HEK293 (cell line): Measurements from ENCODE around the gene GLRX2.
"Not testable (repeated sequence)": the region's sequence is repeated elsewhere in the genome, so short reads cannot be mapped to it uniquely, and the experiment has no call there.

Experiments
- ZFP69B ChIP-seq: fragments of 450-650 bp; formaldehyde crosslinking; IDR thresholded peaks from 2 replicates; pipeline ENCODE4 v1.5.1; 2016; ENCODE audit warnings: missing biosample characterization, missing genetic modification characterization
- ZNF274 ChIP-seq, 2 experiments: fragments of 200-500 bp in 1 of 2; fragments of 450-650 bp in 1 of 2; sonication (Bioruptor generic) in 1 of 2; formaldehyde crosslinking in 1 of 2; IDR thresholded peaks; 2 replicates each; pipeline versions ENCODE4 v1.5.1 to v1.6.1; 2014 to 2016; ENCODE audit warnings: borderline replicate concordance in 1 of 2, inconsistent platforms in 1 of 2, low read length in 1 of 2, missing biosample characterization in 1 of 2, missing genetic modification characterization in 1 of 2
- ZNF473 ChIP-seq: fragments of 450-650 bp; formaldehyde crosslinking; IDR thresholded peaks from 2 replicates; pipeline ENCODE4 v1.5.1; 2017; ENCODE audit warnings: missing biosample characterization, missing genetic modification characterization
- ZNF701 ChIP-seq: fragments of 450-650 bp; formaldehyde crosslinking; IDR thresholded peaks from 2 replicates; pipeline ENCODE4 v1.5.1; 2016; ENCODE audit warnings: missing biosample characterization, missing genetic modification characterization
- ZNF792 ChIP-seq: fragments of 450-650 bp; formaldehyde crosslinking; IDR thresholded peaks from 2 replicates; pipeline ENCODE4 v1.5.1; 2016; ENCODE audit warnings: missing biosample characterization, missing genetic modification characterization
- ZSCAN23 ChIP-seq: fragments of 450-650 bp; formaldehyde crosslinking; IDR thresholded peaks from 2 replicates; pipeline ENCODE4 v1.5.1; 2016; ENCODE audit warnings: missing biosample characterization, missing genetic modification characterization
- TF ChIP-seq, protein P1 (sequence below): fragments of 450-650 bp; formaldehyde crosslinking; IDR thresholded peaks from 2 replicates; pipeline ENCODE4 v1.5.1; 2016; ENCODE audit warnings: missing biosample characterization, missing genetic modification characterization
- TF ChIP-seq, protein P2 (sequence below): fragments of 450-650 bp; formaldehyde crosslinking; IDR thresholded peaks from 2 replicates; pipeline ENCODE4 v1.5.1; 2016; ENCODE audit warnings: missing biosample characterization, missing genetic modification characterization, borderline replicate concordance
- TF ChIP-seq, protein P3 (sequence below): fragments of 450-650 bp; formaldehyde crosslinking; IDR thresholded peaks from 2 replicates; pipeline ENCODE4 v1.5.1; 2016; ENCODE audit warnings: missing biosample characterization, missing genetic modification characterization

DNA sequence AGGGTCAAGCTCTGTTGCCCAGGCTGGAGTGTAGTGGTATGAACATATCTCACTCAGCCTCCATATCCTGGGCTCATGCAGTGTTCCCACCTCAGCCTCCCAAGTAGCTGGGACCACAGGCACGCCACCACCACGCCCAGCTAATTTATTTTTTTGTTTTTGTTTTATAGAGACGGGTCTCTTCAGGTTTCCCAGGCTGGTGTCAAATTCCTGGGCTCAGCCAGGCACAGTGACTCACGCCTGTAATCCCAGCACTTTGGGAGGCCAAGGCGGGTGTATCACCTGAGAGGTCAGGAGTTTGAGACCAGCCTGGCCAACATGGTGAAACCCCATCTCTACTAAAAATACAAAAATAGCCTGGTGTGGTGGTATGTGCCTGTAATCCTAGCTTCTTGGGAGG, 56.3 kb downstream of the GLRX2 start:
- TF ChIP-seq, protein P1, sequence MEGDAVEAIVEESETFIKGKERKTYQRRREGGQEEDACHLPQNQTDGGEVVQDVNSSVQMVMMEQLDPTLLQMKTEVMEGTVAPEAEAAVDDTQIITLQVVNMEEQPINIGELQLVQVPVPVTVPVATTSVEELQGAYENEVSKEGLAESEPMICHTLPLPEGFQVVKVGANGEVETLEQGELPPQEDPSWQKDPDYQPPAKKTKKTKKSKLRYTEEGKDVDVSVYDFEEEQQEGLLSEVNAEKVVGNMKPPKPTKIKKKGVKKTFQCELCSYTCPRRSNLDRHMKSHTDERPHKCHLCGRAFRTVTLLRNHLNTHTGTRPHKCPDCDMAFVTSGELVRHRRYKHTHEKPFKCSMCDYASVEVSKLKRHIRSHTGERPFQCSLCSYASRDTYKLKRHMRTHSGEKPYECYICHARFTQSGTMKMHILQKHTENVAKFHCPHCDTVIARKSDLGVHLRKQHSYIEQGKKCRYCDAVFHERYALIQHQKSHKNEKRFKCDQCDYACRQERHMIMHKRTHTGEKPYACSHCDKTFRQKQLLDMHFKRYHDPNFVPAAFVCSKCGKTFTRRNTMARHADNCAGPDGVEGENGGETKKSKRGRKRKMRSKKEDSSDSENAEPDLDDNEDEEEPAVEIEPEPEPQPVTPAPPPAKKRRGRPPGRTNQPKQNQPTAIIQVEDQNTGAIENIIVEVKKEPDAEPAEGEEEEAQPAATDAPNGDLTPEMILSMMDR (tag by site-specific recombination) = not testable (repeated sequence)
- not testable (repeated sequence) for TF ChIP-seq ZNF473; ZSCAN23; ZNF274 (IDR thresholded peaks at IDR 0.05; ENCODE audit: low read length); ZNF274 (tag by site-specific recombination; IDR thresholded peaks at IDR 0.05; ENCODE audit: borderline replicate concordance); ZNF701 (tag by site-specific recombination); ZFP69B (tag by site-specific recombination); ZNF792 (tag by site-specific recombination)
- TF ChIP-seq, protein P2, sequence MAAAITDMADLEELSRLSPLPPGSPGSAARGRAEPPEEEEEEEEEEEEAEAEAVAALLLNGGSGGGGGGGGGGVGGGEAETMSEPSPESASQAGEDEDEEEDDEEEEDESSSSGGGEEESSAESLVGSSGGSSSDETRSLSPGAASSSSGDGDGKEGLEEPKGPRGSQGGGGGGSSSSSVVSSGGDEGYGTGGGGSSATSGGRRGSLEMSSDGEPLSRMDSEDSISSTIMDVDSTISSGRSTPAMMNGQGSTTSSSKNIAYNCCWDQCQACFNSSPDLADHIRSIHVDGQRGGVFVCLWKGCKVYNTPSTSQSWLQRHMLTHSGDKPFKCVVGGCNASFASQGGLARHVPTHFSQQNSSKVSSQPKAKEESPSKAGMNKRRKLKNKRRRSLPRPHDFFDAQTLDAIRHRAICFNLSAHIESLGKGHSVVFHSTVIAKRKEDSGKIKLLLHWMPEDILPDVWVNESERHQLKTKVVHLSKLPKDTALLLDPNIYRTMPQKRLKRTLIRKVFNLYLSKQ (tag by site-specific recombination) = not testable (repeated sequence)
- TF ChIP-seq, protein P3, sequence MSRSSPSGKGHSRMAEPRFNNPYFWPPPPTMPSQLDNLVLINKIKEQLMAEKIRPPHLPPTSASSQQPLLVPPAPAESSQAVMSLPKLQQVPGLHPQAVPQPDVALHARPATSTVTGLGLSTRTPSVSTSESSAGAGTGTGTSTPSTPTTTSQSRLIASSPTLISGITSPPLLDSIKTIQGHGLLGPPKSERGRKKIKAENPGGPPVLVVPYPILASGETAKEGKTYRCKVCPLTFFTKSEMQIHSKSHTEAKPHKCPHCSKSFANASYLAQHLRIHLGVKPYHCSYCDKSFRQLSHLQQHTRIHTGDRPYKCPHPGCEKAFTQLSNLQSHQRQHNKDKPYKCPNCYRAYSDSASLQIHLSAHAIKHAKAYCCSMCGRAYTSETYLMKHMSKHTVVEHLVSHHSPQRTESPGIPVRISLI (tag by site-specific recombination) = not testable (repeated sequence)
